DLD1 (cell line): ENCODE data around the gene VRK3.

Experiments used
- in situ Hi-C: cut with HindIII; loops from 2 replicates; pipeline ENCODE4 v1.10.0; 2017; ENCODE audit warnings: low sequenced_read_pairs

VRK3 gene

DNA sequence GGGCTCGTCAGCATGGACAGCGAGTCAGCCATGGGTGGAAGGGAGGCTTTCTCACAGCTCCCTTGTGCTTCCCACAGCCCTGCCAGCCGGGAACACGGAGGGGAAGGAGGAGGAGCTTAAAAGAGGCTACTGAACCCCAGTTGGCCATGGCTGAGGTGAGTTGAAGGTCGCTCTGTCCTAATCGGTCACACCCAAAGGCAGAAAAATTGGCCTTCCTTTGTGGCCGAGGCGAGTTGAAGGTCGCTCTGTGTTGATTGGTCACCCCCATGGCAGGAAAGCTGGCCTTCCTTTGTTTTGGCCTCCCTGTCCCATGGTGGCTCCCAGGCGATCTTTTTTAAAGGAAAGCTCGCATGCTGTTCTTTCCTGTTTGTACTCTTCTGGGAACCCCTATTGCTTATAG, 5.8 kb upstream of the VRK3 start:
- in situ Hi-C loops: no loop called here

DNA sequence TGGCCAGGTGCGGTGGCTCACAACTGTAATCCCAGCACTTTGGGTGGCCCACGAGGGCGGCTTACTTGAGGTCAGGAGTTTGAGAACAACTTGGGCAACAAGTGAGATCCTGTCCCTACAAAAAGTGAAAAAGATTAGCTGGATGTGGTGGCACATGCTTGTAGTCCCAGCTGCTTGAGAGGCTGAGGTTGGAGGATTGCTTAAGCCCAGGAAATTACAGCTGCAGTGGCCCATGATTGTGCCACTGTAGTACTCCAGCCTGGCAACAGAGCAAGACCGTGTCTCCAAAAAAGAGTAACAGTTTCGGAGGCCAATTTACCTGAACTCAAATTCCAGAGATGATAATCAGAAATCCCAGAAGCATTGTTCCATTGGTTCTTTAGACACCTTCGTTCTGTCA, 5.1 kb upstream of the VRK3 start:
- in situ Hi-C loops: no loop called here

DNA sequence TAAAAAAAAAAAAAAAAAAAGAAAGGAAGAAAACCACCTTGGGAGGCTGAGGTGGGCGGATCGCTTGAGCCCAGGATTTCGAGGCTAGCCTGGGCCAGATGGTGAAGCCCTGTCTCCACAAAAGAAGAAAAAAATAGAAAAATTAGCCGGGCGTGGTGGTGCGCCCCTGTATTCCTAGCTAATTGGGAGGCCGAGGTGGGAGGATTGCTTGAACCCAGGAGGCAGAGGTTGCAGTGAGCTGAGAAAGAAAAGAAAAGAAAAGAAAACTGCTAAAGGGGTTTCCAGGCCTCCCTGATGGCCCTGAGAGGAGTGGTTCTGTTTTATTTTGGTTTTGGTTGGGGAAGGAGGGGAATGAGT, 1.4 kb upstream of the VRK3 start:
- in situ Hi-C loops: no loop called here

DNA sequence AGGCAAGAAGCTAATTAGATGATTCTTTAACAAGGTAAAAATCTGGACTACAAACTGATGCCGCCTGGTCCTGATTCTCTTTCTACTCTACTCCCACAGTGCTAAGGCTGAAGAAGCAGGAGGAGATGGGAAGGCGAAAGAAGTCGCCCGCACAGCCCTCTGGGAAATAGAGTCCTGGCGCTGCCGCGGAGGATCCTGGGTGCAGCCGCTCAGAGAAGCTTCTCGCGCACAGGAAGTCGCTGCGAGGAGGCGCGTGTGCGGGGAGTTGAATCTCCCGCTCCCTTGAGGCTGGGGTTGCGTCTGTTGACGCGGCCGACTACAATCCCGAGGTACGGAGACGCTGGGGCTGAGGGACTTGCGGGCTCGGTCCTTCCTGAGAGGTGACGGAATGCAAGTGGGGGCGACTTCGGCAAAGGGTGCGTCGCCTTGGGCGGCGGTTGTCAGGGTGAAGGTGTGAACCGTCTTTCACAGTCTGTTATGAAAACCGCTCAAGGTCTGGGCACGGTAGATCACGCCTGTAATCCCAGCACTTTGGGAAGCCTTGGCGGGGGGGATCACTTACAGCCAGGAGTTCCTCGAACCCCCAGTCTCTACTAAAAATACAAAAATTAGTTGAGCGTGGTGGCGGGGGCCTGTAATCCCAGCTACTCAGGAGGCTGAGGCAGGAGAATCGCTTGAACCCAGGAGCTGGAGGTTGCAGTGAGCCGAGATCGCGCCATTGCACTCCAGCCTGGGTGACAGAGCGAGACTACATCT, 800 bp upstream of the VRK3 start, which contains the start of gene ZNF473:
Gene ZNF473, plus strand, starts transcription at position 212 of the 756 bp plus-strand sequence. CDS start 5,078 bp downstream, outside the sequence.
- in situ Hi-C loops: no loop called here

DNA sequence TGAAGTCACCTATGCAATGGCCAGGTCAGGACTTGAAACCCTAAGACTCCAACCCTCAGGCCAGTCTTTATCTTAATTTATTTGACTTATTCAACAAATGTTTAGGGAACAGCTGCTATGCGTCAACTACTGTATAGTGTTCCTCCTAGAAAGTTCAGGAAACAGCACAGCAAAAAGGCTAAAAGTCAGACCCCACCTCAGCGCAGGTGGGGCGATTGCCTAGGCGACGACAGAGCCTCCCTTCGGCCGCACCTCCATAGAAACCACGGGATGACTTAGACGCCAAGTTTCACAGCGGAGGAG, 502 bp downstream of the VRK3 start:
- in situ Hi-C loops: no loop called here

DNA sequence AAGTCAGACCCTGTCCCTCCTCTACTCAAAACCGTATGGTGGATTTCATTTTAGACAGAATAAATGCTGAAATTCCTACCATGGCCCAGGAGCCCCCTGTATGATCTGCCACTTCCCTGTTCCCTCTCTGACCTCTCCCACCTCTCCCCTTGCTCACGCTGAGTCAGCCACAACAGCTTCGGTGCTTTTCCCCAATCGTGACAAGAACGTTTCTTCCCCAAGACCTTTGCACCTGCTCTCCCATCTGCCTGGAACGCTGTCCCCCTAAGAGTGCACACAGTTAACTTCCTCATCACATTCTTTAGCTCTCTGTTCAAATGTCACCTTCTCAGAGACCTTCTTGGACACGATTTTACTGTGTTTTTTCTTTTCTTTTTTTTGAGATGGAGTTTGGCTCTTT, 2.3 kb downstream of the VRK3 start:
- in situ Hi-C loops: no loop called here

DNA sequence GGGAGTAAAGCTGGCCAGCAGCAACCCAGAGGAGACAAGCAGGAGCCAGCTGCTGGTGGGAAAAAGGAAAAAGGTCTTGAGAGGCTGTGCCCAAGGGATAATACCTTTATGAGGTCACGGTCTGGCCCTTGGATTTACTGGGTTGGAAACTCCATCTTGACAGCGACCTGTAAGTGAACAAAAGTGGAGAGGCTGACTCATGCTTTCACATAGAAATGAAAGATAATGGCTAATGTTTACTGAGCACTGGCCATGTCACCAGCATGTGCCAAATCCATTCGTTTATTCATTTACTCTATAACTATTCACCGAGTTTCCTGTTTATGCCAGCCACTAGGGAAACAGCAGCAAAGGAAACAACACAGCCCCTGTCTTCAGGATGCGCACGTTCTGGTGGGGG, 4.7 kb downstream of the VRK3 start:
- in situ Hi-C loops: no loop called here

DNA sequence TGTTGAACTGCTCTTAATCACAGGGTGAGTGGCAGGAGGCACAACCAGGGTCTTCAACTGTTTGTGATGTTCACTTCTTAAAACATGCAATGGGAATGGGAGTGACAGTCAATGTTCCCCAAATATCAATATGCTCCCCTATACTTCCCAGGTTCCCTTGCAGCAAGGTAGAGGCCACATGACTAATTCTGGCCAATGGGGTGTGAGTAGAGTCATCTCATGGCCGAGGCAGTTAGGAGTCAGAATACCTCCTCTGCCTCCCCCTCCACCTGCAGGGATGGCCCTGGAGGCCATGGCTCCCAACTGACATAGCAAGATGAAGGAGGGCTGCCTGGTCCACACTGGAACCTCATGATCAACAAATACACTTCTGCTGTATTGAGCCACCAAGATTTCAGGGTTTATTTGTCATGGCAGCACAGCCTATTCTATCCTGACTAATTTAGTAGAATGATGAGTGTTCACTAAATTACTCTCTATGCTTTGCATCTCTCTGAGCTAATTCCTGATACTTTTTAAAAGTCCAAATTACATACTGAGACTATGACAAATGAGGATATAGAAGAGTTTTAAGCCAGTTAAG, 8.9 kb downstream of the VRK3 start:
- in situ Hi-C loops: no loop called here

DNA sequence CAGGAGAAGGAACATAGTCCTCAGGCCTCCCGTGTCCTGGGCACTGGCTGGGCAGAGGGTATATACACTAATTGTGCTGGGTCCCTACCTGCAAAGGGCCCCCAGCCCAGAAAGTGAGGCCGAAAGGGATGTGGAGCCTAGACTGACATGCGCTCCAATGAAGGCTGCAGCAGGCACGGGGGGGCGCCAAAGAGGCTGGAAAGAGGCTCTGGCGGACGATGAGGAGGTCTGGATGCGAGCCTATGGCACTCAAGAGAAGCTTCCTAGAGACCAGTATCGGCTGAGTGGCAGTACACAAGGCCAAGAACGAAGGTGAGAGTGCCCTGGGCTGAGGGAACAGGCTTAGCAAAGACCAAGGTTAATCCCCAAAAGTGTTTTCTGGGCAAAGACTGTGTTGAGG, 16.6 kb downstream of the VRK3 start:
- in situ Hi-C loops: no loop called here

DNA sequence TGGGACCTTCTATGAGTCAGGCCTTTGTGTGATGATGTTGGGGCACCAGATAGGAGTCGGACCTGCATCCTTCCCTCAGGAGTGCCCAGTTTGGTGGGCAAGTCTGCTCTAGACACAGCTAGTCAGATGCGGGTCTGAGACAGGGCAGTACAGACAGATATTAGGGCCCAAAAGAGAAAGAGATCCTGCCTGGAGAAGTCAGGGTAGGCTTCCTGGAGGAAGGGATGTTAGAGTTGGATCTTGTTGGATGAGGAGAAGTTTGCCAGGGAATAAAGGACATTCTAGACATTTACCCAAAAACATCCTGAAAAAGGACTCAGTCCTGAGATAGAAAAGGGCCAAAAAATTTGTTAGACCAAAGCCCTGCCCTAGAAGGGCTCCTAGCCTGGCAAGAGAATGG, 17.2 kb downstream of the VRK3 start:
- in situ Hi-C loops: no loop called here

DNA sequence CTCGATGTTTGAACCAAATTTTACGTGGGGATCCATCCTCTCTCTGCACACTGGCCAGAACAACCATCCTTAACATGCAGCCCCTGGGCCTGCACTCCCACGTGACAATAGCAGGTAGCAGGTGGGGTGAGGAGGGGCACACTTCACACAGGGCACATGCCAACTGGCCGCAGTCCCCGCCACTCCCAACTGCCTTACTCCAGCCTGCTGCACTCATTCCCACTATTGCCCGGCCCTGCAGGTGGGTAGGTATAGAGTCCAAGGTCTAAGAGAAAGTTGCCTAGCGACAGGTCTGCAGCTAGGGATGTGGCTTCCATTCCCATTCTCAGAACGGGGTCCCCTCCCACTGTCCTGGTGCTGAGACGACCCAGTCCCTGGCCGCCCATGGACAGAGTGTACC, 18.0 kb downstream of the VRK3 start:
- in situ Hi-C loops: no loop called here

DNA sequence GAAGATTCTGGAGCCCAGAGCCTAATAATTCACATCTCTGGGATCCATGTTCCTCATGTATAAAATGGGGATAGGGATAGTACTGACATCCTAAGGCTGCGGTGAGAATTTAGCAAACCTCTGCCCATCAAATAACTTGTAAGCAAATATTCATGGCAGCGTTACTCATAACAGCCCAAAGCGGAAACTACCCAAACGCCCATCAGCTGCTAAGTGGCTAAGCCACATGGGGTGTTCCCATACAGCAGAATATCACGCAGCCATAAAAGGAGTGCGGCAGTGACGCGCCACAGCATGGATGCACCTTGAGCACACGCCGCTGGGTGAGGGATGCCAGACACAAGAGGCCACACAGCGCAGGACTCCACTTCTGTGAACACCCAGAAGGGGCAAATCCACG, 19.7 kb downstream of the VRK3 start:
- in situ Hi-C loops: no loop called here

DNA sequence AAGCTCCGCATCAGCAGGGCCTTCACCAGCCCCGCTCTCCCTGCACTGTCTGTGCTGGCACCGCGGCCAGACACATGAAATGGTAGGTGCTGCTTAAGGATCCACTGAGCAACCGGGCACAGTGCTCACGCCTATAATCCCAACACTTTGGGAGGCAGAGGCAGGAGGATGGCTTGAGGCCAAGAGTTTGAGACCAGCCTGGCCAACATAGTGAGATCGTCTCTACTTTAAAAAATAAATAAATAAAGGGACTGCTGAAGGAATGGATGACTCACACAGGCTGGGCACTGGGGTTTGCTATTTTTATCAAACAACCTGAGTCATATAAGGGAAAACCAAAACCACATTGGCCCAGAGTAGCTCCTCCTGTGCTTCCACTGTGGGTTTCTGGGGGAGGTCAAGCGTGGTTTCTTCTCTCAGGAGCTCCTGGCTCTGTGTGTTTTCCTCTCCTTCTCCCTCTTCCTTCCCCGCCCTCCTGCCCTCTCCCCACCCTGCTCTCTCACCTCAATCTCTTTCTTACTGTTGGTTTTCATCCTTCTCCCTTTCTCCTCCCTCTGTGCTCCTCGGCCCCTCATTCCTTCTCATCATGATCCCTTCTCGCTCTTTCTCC, 21.3 kb downstream of the VRK3 start:
- in situ Hi-C loops: loop anchor here (5.0 kb wide), 1 partner anchor 38 kb away; no protein-coding TSS in a partner anchor

DNA sequence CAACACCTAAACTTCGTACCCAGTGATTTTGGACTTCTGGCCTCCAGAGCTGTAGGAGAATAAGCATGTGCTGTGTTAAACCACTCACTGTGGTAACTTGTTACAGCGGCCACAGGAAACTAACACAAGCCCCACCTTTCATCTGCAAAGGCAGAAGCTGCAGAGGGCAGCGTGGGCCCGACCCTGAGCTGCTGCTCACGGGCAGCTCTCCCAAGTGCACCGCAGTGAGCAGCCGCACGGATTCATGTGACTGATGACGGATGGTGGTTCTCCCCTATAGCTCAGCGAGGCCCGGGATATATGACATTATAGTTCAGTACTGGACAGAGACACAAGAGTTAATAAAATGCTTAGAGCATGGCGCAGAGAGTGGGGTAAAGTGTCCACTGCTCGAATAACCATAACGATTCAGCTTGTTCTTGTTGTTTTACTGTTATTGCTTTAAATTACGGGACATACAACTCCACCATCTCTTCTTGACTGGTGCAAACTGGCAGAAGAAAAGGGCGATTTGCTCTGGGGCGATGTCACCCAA, 21.9 kb downstream of the VRK3 start:
- in situ Hi-C loops: loop anchor here (5.0 kb wide), 1 partner anchor 39 kb away; no protein-coding TSS in a partner anchor

DNA sequence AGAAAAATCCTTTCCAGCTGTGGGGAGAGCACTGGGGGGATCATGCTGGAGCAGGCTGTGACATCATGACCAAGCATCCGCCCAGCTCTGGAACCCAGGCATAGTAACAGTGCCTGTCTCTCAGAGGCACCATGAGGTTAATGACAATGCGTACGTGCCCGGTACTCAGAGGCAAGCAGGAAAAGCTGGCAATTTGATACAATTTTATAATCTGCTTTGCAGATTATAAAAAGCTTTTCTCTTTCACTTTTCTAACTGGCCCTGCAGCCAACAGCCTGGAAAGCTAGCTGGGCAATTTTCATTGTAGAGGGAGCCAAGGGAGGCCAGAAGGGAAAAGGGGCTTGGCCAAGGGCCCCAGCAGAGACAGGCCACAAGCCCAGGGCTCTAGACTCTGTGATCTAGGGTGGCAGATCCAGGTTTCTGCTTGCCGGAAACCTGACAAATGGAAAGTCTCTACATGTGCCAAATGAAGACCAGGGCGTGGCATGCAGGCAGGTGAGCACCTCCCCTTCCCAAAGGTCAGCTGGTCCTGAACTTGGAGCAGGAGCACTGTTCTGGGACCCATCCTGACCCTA, 22.7 kb downstream of the VRK3 start:
- in situ Hi-C loops: loop anchor here (5.0 kb wide), 1 partner anchor 40 kb away; no protein-coding TSS in a partner anchor

DNA sequence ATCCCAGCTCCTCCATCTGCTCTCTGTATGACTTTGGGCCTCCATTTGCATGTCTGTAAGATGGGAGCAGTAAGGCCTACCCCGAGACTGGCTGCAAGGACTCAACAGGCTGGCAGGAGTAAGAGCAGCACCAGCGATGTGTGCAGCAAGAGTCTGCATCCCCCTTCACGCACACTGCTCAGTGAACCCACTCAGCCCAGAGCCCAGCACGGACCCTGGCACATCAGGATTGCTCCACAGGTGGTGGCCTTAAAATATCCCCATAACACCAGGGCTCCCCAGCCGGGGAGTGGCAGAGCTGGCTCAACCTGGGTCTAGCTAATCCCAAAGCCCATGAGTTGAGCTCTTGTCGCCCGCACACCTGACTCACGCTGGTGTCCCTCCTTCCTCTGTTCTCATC, 23.4 kb downstream of the VRK3 start:
- in situ Hi-C loops: loop anchor here (5.0 kb wide), 1 partner anchor 41 kb away; no protein-coding TSS in a partner anchor

DNA sequence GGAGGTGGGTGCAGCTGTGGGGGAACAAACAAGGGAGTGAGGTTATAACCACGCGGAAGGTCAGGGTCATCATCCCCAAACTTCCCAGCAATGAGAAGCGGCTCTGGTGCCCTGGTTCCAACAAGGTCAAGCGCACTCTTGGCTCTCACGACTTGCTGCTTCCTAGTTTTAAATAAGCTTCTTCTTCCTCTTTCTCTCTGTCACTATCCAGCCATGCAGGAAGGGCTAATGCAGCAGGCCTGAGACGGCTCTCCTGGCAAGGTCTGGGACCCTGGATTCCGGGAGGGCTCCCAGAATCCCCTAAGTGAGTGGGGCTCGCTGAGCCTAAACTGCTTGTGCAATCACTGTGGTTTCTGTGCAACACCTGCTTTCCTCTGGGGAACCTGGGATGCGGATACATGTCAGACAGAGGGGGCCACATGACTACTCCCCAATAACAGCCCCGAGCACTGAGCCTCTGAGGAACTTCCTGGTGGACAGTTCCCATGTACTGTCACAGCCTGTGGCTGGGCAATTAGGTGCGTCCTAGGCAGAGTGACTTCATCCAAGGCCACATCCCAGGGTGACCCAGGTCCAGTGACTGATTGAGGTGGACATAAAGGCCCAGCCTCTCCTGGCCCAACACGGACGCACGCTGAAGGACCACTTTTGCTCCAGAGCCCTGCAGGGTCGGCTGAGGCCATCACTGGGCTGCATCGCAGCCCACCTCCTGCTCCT, 24.2 kb downstream of the VRK3 start:
- in situ Hi-C loops: loop anchor here (5.0 kb wide), 1 partner anchor 41 kb away; no protein-coding TSS in a partner anchor

DNA sequence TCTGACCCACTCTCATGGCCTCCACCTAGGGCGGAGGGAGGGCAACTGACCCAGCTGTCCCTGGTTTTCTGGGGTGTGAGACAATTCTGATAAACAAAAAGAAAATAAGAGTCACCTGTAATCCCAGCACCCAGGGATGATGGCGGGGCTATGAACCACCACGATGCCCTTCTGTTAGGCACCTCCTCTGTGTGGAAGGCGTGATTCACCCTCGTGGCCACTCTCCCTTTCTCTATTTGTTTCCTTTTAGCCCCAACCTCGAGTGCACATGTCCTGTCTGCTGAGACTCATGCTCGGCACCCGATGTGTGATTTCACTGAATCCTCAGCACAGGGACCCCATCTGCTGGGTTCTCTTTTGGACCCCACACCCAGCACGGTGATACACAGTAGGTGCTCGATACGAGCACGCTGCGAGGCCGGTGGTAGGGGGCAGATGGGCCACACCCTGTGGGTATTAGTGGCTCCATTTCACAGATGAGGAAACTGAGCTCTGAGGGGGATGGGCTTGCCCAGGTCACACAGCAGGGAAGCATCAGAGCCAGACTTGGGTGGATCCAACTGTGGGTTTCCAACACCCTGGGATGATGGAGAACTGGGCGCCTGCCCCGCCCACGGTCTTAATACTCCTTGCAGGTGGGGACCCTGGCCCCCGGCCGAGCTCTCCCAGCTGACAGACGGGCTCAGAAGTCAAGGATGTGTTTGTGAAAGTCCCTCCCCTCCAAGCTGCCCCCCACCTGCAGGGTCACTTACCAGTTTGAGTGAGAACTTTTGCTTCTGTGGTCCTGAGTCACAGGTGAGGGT, 24.9 kb downstream of the VRK3 start:
- in situ Hi-C loops: loop anchor here (5.0 kb wide), 1 partner anchor 42 kb away; no protein-coding TSS in a partner anchor

DNA sequence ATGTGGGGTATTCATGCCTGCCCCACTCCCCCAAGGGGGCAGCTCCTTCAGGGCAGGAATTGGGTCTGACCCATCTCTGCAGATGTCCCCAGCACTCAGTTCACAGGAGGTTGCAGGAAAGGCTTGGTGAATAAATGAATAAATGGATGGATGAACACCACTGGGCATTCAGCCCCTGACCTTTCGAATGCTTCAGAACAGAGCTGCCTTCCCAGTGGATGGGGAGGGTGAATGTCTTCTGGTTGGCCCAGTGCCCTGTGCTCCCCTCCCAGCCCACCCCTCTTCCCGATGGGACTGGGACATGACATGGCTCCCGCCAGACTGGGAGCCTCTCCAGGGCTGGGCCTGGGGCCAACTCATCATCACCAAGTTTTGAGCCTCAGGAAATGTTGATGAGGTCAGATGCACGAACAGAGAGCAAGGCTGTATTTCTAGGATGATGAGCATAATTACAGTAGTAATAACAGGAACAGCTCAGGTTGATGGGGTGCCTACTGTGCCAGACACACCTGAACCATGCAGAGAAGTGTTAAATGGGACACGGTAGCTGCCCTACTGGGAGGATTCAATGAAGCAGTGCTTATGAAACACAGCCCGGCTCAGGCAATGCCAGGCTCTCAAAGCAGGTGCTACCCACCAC, 25.7 kb downstream of the VRK3 start:
- in situ Hi-C loops: loop anchor here (5.0 kb wide), 1 partner anchor 43 kb away; no protein-coding TSS in a partner anchor

DNA sequence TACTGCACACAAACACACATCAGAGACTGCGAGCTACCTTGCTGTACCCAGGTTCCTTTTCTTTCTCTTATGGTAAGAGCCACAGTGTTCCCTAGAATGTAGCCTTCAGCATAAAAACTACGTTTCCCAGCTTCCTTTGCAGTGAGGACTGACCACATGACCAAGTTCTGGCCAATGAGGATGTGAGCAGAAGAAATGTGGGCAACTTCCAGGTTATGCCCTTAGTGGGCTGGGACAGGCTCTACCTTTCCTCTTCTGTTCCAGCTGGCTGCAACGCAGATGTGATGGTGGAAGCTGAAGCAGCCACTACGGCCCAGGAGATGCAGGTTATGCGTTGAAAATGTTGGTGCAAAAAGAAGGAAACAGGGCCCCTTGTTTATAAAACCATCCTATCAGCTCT, 27.5 kb downstream of the VRK3 start:
- in situ Hi-C loops: no loop called here
